ENCODE measurements around the gene GALK2. TPM values are rescaled to one million over a fixed set of nuclear protein-coding genes. Genes with fewer than 3 reads are reported as not detected.
"Not testable (repeated sequence)": the region's sequence is repeated elsewhere in the genome, so short reads cannot be mapped to it uniquely, and the experiment has no call there.

GALK2 gene
- total RNA-seq, 2 experiments from 2014 or later: 11.5 to 11.9 TPM

DNA sequence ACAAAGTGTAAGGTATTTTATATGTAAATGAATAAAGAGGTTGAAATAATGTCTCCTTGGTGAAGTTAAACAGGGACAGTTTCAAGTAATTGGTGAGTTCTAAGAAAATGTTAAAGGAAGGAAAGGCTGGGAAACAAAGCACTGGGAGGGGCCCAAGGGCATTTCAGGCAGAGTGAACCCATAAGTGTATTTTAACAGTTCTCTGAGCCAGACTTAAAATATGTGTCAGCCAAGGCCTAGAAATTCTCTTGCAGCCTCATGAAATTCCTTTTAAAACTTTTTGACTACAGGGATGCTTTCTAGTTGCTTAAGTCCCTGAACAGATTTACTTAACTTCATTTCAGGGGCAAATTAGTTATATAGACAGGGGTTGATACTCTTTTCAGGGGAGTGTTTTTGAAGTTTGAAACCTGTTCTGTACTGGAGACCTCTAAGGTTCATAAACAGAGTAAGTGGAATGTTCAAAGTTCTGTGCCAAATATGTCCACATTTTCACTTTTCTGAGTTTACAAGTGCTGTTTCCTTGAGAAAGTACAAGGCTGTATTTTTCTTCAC lies 77.6 kb downstream of the GALK2 start:
- TF ChIP-seq, protein P1, sequence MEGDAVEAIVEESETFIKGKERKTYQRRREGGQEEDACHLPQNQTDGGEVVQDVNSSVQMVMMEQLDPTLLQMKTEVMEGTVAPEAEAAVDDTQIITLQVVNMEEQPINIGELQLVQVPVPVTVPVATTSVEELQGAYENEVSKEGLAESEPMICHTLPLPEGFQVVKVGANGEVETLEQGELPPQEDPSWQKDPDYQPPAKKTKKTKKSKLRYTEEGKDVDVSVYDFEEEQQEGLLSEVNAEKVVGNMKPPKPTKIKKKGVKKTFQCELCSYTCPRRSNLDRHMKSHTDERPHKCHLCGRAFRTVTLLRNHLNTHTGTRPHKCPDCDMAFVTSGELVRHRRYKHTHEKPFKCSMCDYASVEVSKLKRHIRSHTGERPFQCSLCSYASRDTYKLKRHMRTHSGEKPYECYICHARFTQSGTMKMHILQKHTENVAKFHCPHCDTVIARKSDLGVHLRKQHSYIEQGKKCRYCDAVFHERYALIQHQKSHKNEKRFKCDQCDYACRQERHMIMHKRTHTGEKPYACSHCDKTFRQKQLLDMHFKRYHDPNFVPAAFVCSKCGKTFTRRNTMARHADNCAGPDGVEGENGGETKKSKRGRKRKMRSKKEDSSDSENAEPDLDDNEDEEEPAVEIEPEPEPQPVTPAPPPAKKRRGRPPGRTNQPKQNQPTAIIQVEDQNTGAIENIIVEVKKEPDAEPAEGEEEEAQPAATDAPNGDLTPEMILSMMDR (IDR thresholded peaks at IDR 0.05): no peak
- intact Hi-C loops (cut with DNase I, micrococcal nuclease): no loop called here
- ATAC-seq (ENCODE audit: poor library complexity): no peak
- Histone ChIP-seq H3K27me3 (ENCODE audit: control insufficient read depth in 1 of 2, insufficient read depth in 2 of 2, low read length in 2 of 2) (no peaks in the 10 kb centered on the region), H3K4me3 (ENCODE audit: low read length) (no peak overlapping the region), H3K9me3 (ENCODE audit: control insufficient read depth in 1 of 2, insufficient read depth in 1 of 2, low read length in 2 of 2) (peaks cover 0 to 7% of the 10 kb centered on the region in 2 experiments), H3K27ac (ENCODE audit: low read depth in 1 of 2, low read length in 2 of 2) (no peak overlapping the region), H3K4me1 (ENCODE audit: insufficient read depth, low read length) (no peaks in the 10 kb centered on the region), H3K36me3 (ENCODE audit: insufficient read depth, low read length) (peaks cover 26% of the 10 kb centered on the region)
- Mint-ChIP-seq H3K27me3 (no peaks in the 10 kb centered on the region), H3K4me1 (ENCODE audit: low read depth) (no peaks in the 10 kb centered on the region), H3K27ac (no peak overlapping the region), H3K4me3 (no peak overlapping the region), H3K36me3 (ENCODE audit: low read depth) (peaks cover 62% of the 10 kb centered on the region), H3K9me3 (no peaks in the 10 kb centered on the region)
- DNase-seq: no peak
- CTCF ChIA-PET: no interaction called here
- POLR2A ChIA-PET: no interaction called here

DNA sequence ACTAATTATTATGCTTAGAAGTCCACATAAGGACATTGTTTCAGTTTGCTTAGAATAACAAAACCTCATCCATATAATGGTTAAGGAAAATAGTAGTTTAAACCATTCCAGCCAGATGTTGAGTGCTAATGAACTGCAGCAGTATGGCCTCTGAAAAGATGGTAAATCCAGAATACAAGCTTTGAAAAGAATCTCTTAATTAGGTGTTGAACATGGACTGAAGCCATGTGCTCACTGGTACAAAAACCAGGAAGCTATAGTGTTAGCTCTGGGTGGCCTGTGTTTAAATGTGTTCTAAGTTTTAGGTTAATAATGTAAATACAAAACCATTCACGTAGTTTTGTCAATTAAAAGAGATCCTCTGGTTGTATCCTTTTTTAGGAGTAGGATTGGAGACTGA lies 78.2 kb downstream of the GALK2 start:
- Histone ChIP-seq H3K36me3 (ENCODE audit: insufficient read depth, low read length) (peaks cover 19% of the 10 kb centered on the region), H3K4me1 (ENCODE audit: insufficient read depth, low read length) (no peaks in the 10 kb centered on the region), H3K27ac (ENCODE audit: low read depth in 1 of 2, low read length in 2 of 2) (no peak overlapping the region), H3K4me3 (ENCODE audit: low read length) (no peak overlapping the region), H3K27me3 (ENCODE audit: control insufficient read depth in 1 of 2, insufficient read depth in 2 of 2, low read length in 2 of 2) (no peaks in the 10 kb centered on the region), H3K9me3 (ENCODE audit: control insufficient read depth in 1 of 2, insufficient read depth in 1 of 2, low read length in 2 of 2) (peaks cover 0 to 7% of the 10 kb centered on the region in 2 experiments)
- TF ChIP-seq, protein P1 (IDR thresholded peaks at IDR 0.05): no peak
- no peak overlapping the region for H3K27ac Mint-ChIP-seq
- ATAC-seq (ENCODE audit: poor library complexity) (no peak), DNase-seq (no peak)
- intact Hi-C loops (cut with DNase I, micrococcal nuclease): no loop called here
- POLR2A ChIA-PET: no interaction called here
- H3K36me3 Mint-ChIP-seq (ENCODE audit: low read depth): peaks cover 67% of the 10 kb centered on the region
- H3K9me3 Mint-ChIP-seq: no peaks in the 10 kb centered on the region
- H3K27me3 Mint-ChIP-seq: no peaks in the 10 kb centered on the region
- no peak overlapping the region for H3K4me3 Mint-ChIP-seq
- H3K4me1 Mint-ChIP-seq (ENCODE audit: low read depth): no peaks in the 10 kb centered on the region
- CTCF ChIA-PET: no interaction called here

DNA sequence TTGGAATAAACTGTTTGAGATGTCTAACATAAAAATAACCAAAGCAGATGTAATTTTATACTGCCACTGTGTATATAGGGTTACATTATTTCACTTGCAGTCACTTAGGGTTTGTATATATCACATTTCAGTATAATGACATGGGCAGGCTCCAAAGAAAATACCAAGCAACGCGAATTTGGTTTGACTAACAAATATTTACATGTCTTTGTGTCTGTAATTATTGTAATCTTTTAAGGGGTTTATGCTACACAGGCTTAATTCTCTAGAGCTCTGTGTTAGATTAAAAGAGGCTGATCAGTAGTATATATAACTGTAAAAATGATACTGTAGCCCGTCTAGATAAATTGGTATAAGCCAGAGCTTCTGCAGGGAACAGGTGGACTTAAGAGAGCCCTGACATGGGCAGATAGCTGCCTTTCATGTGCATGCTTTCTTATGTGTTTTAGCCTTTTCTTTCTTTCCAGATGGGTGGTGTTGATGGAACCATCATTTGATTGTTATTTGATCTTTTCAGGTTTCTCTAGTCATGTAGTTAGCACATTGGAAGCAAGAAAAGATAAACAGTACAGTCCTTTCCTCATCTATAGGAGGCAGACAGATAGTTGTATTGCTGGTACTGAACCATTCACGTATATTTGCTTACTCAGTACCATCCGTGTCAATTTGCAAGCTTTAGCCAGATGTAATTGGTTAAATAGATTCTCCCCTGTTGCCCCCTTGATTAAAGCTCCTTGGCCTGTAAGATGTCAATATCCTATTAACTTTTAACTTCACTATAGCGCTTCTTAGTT lies 86.1 kb downstream of the GALK2 start:
- Histone ChIP-seq H3K27me3 (ENCODE audit: control insufficient read depth in 1 of 2, insufficient read depth in 2 of 2, low read length in 2 of 2) (no peaks in the 10 kb centered on the region), H3K9me3 (ENCODE audit: control insufficient read depth in 1 of 2, insufficient read depth in 1 of 2, low read length in 2 of 2) (no peaks in the 10 kb centered on the region), H3K36me3 (ENCODE audit: insufficient read depth, low read length) (no peaks in the 10 kb centered on the region), H3K27ac (ENCODE audit: low read depth in 1 of 2, low read length in 2 of 2) (no peak overlapping the region), H3K4me1 (ENCODE audit: insufficient read depth, low read length) (no peaks in the 10 kb centered on the region), H3K4me3 (ENCODE audit: low read length) (no peak overlapping the region)
- Mint-ChIP-seq H3K27me3 (no peaks in the 10 kb centered on the region), H3K4me1 (ENCODE audit: low read depth) (no peaks in the 10 kb centered on the region), H3K9me3 (peaks cover 5% of the 10 kb centered on the region), H3K36me3 (ENCODE audit: low read depth) (peaks cover 58% of the 10 kb centered on the region), H3K27ac (no peak overlapping the region), H3K4me3 (no peak overlapping the region)
- TF ChIP-seq, protein P1 (IDR thresholded peaks at IDR 0.05): no peak
- POLR2A ChIA-PET: no interaction called here
- intact Hi-C loops (cut with DNase I, micrococcal nuclease): no loop called here
- ATAC-seq (ENCODE audit: poor library complexity) (no peak), DNase-seq (no peak)
- CTCF ChIA-PET: no interaction called here

DNA sequence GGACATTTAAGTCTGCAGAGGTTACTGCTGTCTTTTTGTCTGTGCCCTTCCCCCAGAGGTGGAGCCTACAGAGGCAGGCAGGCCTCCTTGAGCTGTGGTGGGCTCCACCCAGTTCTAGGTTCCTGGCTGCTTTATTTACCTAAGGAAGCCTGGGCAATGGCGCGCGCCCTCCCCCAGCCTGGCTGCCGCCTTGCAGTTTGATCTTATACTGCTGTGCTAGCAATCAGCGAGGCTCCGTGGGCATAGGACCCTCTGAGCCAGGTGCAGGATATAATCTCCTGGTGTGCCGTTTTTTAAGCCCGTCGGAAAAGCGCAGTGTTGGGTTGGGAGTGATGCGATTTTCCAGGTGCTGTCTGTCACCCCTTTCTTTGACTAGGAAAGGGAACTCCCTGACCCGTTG lies 95.1 kb downstream of the GALK2 start:
- DNase-seq; CTCF ChIA-PET; H3K4me1 Mint-ChIP-seq (ENCODE audit: low read depth); H3K9me3 ChIP-seq (ENCODE audit: control insufficient read depth in 1 of 2, insufficient read depth in 1 of 2, low read length in 2 of 2); POLR2A ChIA-PET; H3K27me3 ChIP-seq (ENCODE audit: control insufficient read depth in 1 of 2, insufficient read depth in 2 of 2, low read length in 2 of 2); H3K9me3 Mint-ChIP-seq; H3K36me3 ChIP-seq (ENCODE audit: insufficient read depth, low read length); H3K4me1 ChIP-seq (ENCODE audit: insufficient read depth, low read length); H3K27ac Mint-ChIP-seq; ATAC-seq (ENCODE audit: poor library complexity); intact Hi-C loops (cut with DNase I, micrococcal nuclease); H3K27ac ChIP-seq (ENCODE audit: low read depth in 1 of 2, low read length in 2 of 2); H3K27me3 Mint-ChIP-seq; H3K4me3 ChIP-seq (ENCODE audit: low read length); H3K4me3 Mint-ChIP-seq: not testable (repeated sequence)
- H3K36me3 Mint-ChIP-seq (ENCODE audit: low read depth): peaks cover 25% of the 10 kb centered on the region

Data from CD4-positive, alpha-beta T cell (primary cell).